NT2/D1 (cell line): Measurements from ENCODE around the gene SIX1.
A peak's percentile ranks its signal among the peaks of the same experiment; 100 is the strongest.

Experiments
- DNase-seq: peaks from one replicate; pipeline ENCODE4 v3.0.0-alpha.2; 2011; ENCODE audit warnings: low read depth, low spot score
- H3K27me3 ChIP-seq: 2 replicates; pipeline ENCODE4 v1.6.0; 2011; ENCODE audit warnings: mild to moderate bottlenecking; ENCODE audit not compliant: insufficient read length, insufficient read depth
- H3K36me3 ChIP-seq: 2 replicates; pipeline ENCODE4 v1.6.1; 2011; ENCODE audit warnings: mild to moderate bottlenecking, low read length, mixed read lengths; ENCODE audit not compliant: insufficient read depth, insufficient read length
- H3K4me1 ChIP-seq: 2 replicates; pipeline ENCODE4 v1.5.1; 2011; ENCODE audit not compliant: insufficient read depth, insufficient read length
- H3K4me3 ChIP-seq: 2 replicates; pipeline ENCODE4 v1.5.1; 2011; ENCODE audit warnings: low read depth; ENCODE audit not compliant: insufficient read length
- H3K9ac ChIP-seq: 2 replicates; pipeline ENCODE4 v1.6.0; 2011; ENCODE audit warnings: low read depth; ENCODE audit not compliant: insufficient read length
- H3K9me3 ChIP-seq: 2 replicates; pipeline ENCODE4 v1.5.1; 2011; ENCODE audit warnings: mild to moderate bottlenecking, low read length; ENCODE audit not compliant: insufficient read depth
- SUZ12 ChIP-seq: IDR thresholded peaks from 2 replicates; pipeline ENCODE4 v1.6.1; 2011; ENCODE audit not compliant: insufficient read length, insufficient read depth; ENCODE audit errors: extremely low read depth
- YY1 ChIP-seq: IDR thresholded peaks from 2 replicates; pipeline ENCODE4 v1.6.1; 2011; ENCODE audit not compliant: insufficient read length, insufficient read depth
- ZNF274 ChIP-seq: IDR thresholded peaks from 2 replicates; pipeline ENCODE4 v1.6.1; 2011; ENCODE audit warnings: mild to moderate bottlenecking, low read depth, low read length

SIX1 gene

DNA sequence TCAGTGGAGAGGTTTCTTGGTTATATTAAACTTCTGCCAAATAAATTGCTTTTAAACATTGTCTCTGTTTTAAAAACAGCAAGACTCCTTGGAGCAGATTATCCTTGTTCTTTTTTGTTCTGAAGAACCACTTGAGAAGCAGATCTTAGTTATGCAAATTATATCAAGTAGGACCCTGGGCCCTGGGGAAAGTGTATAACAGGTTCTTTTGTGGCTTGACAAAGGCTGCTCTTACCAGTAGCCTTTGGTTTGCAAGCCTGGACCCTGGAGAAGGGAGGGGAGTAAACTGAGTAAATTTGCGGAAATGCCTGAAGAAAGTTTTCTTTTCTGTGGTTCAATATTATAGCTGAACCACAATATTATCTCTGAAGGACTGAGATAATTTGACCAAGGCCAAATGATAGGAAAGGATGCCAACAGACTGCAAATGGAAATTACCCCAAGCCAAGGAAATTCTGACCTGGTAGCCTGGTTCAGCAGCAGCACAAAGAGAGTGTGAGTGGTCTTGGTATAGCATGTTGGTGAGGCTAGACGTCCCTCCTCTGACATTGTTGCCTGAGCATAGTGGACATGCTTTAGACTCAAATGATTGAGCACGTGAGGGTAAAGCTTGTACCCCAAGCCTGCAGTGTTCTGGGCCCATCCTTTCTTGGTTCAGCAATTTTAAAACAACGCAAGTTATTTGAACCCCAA lies 30.4 kb upstream of the SIX1 start:
- Histone ChIP-seq H3K9me3 (no peaks in the 10 kb centered on the region), H3K27me3 (no peaks in the 10 kb centered on the region), H3K4me1 (no peaks in the 10 kb centered on the region), H3K4me3 (no peak overlapping the region), H3K36me3 (no peaks in the 10 kb centered on the region), H3K9ac (no peak overlapping the region)
- TF ChIP-seq YY1 (no peak), ZNF274 (no peak), SUZ12 (no peak)
- DNase-seq, result peak; percentile 59

DNA sequence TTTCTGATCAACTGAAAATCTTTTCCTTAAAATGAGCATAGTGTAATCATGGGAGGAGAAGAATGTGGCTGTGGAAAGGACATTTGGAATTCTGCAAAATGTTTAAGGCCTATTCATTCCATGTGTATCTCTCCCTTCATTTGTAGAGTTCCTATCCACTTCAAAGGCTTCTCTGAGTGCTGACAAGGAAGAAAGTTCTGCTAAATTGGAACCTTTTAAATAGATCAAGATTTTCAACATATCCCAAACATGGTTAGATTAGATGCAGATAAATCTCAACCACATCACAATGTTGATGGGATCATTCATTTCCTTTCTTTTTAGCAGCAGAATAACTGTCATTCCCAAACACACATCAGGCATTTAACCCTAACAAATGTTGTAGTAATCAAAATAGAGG lies 28.4 kb upstream of the SIX1 start:
- Histone ChIP-seq H3K36me3 (no peaks in the 10 kb centered on the region), H3K27me3 (no peaks in the 10 kb centered on the region), H3K9me3 (no peaks in the 10 kb centered on the region), H3K9ac (no peak overlapping the region), H3K4me1 (no peaks in the 10 kb centered on the region), H3K4me3 (no peak overlapping the region)
- DNase-seq, result no peak
- TF ChIP-seq YY1 (no peak), ZNF274 (no peak), SUZ12 (no peak)

DNA sequence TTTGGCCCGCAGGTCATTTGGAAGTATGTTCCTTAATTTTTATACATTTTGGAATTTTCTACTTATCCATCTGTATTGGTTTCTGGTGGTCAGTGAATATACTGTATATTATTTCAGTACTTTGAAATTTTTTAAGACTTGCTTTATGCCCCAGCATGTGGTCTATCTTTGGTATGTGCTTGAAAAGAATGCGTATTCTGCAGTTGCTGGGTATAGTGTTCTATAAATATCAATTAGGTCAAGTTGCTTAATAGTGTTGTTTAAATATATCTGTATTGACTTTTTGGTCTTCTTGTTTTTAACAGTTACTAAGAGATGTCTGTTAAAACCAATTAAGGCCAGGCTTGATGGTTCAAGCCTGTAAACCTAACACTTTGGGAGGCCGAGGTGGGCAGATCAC lies 21.7 kb upstream of the SIX1 start:
- TF ChIP-seq SUZ12 (no peak), ZNF274 (no peak), YY1 (no peak)
- H3K27me3 ChIP-seq, result no peaks in the 10 kb centered on the region
- no peaks in the 10 kb centered on the region for H3K36me3 ChIP-seq
- H3K9me3 ChIP-seq, result no peaks in the 10 kb centered on the region
- no peak overlapping the region for H3K9ac ChIP-seq
- no peak for DNase-seq
- no peaks in the 10 kb centered on the region for H3K4me1 ChIP-seq
- H3K4me3 ChIP-seq, result no peak overlapping the region

DNA sequence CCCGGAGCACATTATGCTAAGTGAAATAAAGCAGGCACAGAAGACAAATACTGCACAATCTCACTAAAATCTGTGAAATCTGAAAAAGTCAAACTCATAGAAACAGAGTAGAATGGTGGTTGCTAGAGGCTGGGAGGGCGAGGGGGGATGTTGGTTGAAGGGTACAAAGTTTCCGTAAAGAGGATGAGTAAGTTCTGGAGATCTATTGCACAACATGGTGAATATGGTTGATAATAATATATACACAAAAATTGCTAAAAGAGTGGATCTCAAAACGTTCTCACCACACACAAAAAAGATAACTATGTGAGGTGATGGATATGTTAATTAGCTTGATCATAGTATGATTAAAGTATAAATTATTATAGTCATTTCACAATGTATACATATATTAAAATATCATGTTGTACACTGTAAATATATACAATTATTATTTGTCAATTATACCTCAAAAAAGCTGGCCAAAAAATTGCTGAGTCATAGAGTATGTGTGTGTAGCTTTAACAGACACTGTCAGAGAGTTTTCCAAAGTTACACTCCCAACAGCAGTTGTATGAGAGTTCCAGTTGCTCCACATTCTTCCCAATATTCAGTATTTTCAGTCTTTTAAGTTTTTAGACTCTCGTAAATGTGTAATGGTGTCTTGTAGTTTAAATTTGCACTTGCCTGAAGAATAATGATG lies 19.3 kb upstream of the SIX1 start:
- DNase-seq, result no peak
- Histone ChIP-seq H3K4me3 (no peak overlapping the region), H3K4me1 (no peaks in the 10 kb centered on the region), H3K9ac (no peak overlapping the region), H3K9me3 (no peaks in the 10 kb centered on the region), H3K27me3 (no peaks in the 10 kb centered on the region), H3K36me3 (no peaks in the 10 kb centered on the region)
- no peak for TF ChIP-seq SUZ12
- no peak for TF ChIP-seq ZNF274
- no peak for TF ChIP-seq YY1

DNA sequence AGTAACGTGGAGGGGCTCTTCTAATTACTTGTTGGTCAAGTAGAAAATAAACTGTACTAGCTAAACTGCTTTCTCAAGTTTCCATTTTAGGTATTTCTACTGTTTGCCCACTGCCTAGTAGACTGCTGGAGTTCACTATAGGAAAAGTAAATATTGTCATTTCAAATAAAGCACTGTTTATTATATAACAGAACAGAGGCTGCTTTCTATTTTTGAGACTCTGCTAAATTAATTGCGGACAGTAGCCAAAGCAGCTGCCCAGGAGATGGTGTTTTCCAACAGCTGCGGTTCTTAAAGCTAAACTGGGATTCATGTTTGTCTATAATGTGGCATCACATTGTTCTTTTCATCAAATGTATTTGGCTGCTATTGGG lies 15.9 kb upstream of the SIX1 start:
- H3K4me3 ChIP-seq, result no peak overlapping the region
- no peaks in the 10 kb centered on the region for H3K4me1 ChIP-seq
- no peak for TF ChIP-seq YY1
- TF ChIP-seq SUZ12, result no peak
- TF ChIP-seq ZNF274, result no peak
- no peak overlapping the region for H3K9ac ChIP-seq
- DNase-seq, result no peak
- H3K36me3 ChIP-seq, result no peaks in the 10 kb centered on the region
- H3K27me3 ChIP-seq, result peaks cover 6% of the 10 kb centered on the region
- no peaks in the 10 kb centered on the region for H3K9me3 ChIP-seq

DNA sequence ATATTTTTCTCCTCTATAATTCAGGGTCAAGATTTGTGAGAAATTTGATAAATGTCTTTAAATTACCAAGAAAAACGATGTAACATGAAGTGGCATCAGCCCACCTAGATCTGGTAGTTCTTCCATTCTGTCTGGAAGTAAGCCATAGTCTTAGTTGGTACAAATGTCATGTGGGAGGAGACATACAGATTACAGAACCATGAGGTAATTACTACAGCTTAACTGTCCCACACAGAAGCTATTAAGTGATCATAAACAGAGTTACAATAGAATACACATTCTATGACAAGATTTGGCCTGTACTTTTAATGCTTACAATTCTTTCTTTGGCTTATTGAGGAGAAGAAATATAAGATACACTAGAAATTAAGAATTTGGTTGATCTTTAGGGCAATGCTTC lies 13.7 kb upstream of the SIX1 start:
- Histone ChIP-seq H3K4me3 (no peak overlapping the region), H3K27me3 (peaks cover 28% of the 10 kb centered on the region), H3K4me1 (no peaks in the 10 kb centered on the region), H3K36me3 (no peaks in the 10 kb centered on the region), H3K9me3 (no peaks in the 10 kb centered on the region), H3K9ac (no peak overlapping the region)
- TF ChIP-seq ZNF274 (no peak), YY1 (no peak), SUZ12 (no peak)
- no peak for DNase-seq

DNA sequence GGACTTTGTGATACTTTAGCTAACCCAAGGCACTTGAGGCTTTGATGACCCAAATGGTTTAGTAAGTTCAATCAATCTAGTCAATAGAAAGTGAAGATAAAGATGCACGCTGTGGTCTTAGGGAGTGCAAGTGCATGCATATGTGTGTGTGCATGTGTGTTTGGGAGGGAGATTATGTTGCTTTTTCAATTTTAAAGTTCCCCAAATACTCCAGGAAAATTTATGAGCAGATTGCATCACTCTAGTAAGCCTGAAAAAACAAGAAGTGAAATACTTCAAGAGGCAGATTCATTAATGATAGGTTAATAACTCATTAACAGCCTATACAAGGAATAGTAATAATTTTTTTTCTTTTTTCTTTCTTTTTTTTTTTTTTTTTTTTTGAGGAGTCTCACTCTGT lies 12.4 kb upstream of the SIX1 start:
- no peak for DNase-seq
- H3K36me3 ChIP-seq, result no peaks in the 10 kb centered on the region
- peaks cover 40% of the 10 kb centered on the region for H3K27me3 ChIP-seq
- H3K9ac ChIP-seq, result no peak overlapping the region
- TF ChIP-seq SUZ12, result no peak
- TF ChIP-seq ZNF274, result no peak
- no peak for TF ChIP-seq YY1
- H3K4me1 ChIP-seq, result no peaks in the 10 kb centered on the region
- no peaks in the 10 kb centered on the region for H3K9me3 ChIP-seq
- no peak overlapping the region for H3K4me3 ChIP-seq

DNA sequence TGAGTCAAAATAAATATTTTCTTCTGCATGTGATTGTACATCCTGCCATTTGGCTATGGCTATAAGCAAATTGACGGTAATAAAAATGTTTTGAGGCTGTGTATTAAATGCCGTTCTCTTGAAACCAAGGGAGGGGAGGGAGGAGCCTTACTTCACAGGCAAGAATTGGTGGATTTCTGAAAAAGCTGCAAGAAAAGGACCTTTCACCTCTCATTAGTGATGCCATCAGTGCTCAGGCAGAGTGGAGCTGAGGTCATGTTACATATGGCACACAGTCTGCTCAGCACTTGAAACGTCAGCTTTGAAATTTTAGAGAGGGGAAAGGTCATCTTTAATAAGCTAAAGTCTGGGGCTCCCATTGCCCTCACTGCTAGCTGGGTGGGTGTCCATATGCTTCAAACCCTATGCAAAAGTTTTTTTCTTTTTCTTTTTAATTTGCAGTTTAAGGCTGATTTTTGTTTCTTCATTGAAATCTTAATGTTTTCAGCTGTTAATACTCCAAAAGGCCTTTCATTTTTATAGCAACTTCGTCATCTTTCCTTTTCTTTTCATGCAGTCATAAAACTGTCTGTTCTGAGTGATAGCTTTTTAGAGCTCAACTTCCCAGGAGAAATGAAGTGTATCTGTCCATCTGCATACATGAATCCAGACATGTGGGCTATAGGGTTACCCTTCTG lies 9.8 kb upstream of the SIX1 start:
- Histone ChIP-seq H3K36me3 (no peaks in the 10 kb centered on the region), H3K9ac (no peak overlapping the region), H3K9me3 (no peaks in the 10 kb centered on the region), H3K4me1 (no peaks in the 10 kb centered on the region), H3K27me3 (peaks cover 67% of the 10 kb centered on the region), H3K4me3 (no peak overlapping the region)
- TF ChIP-seq YY1, result no peak
- TF ChIP-seq SUZ12, result no peak
- TF ChIP-seq ZNF274, result no peak
- no peak for DNase-seq
